Measurements from ENCODE around the gene APOD. TPM values are rescaled to one million over a fixed set of nuclear protein-coding genes. Genes with fewer than 3 reads are reported as not detected.
"Not testable (repeated sequence)": the region's sequence is repeated elsewhere in the genome, so short reads cannot be mapped to it uniquely, and the experiment has no call there.

The APOD gene
- total and polyA plus RNA-seq, 2 of the 8 experiments (the other 6 are each of a cell fraction or from before 2014, with no cell fraction given): not detected

- H3K4ac ChIP-seq (replicated peaks; ENCODE audit: insufficient read length, low read depth, low read length); H3K9ac ChIP-seq (replicated peaks in 1 of 4; ENCODE audit: extremely low read depth in 1 of 4, low read depth in 3 of 4, low read length in 3 of 4); H3K27ac ChIP-seq (ENCODE audit: low read depth, low read length); H3K36me3 ChIP-seq (ENCODE audit: control insufficient read depth in 2 of 4, insufficient read depth in 4 of 4, low read length in 3 of 4); FAIRE-seq; H2BK20ac ChIP-seq (ENCODE audit: low read length); H3K23ac ChIP-seq (ENCODE audit: insufficient read length); H3K4me2 ChIP-seq (ENCODE audit: insufficient read depth in 1 of 2, low read depth in 2 of 2, low read length in 2 of 2); H2AK5ac ChIP-seq (ENCODE audit: low read depth, low read length); CTCF ChIA-PET (ENCODE audit: partially characterized antibody); POLR2A ChIA-PET (ENCODE audit: partially characterized antibody); H4K91ac ChIP-seq (replicated peaks; ENCODE audit: insufficient read length, low read length); H2AFZ ChIP-seq (ENCODE audit: low read length); H4K20me1 ChIP-seq (replicated peaks in 1 of 2; ENCODE audit: control insufficient read depth in 1 of 2, insufficient read depth in 2 of 2, low read length in 2 of 2); H3K9me3 ChIP-seq (ENCODE audit: insufficient read depth in 2 of 2, low read depth in 1 of 2, low read length in 1 of 2); H4K5ac ChIP-seq (ENCODE audit: insufficient read length, low read depth, low read length); H3K56ac ChIP-seq (replicated peaks; ENCODE audit: insufficient read length, low read depth, low read length); H2BK120ac ChIP-seq (replicated peaks; ENCODE audit: low read depth, low read length); H3K79me1 ChIP-seq (ENCODE audit: low read depth, low read length); H3K23me2 ChIP-seq (ENCODE audit: low read depth, low read length); H3K27me3 ChIP-seq (replicated peaks in 1 of 4; ENCODE audit: control insufficient read depth in 3 of 4, extremely low read depth in 1 of 4, insufficient read depth in 3 of 4, low read length in 3 of 4); H3K4me3 ChIP-seq (ENCODE audit: extremely low read depth in 1 of 4, insufficient read depth in 2 of 4, low read depth in 3 of 4, low read length in 4 of 4); H2BK5ac ChIP-seq (ENCODE audit: low read depth, low read length); H4K8ac ChIP-seq (ENCODE audit: extremely low read depth, insufficient read depth, low read length); H3K18ac ChIP-seq (ENCODE audit: extremely low read depth, low read length); H3K79me2 ChIP-seq (ENCODE audit: control insufficient read depth in 1 of 2, insufficient read depth in 2 of 2, low read length in 2 of 2); H2BK15ac ChIP-seq (ENCODE audit: low read length); H2BK12ac ChIP-seq (ENCODE audit: low read depth, low read length); H3K14ac ChIP-seq (ENCODE audit: insufficient read length); DNase-seq (ENCODE audit: low read depth in 1 of 2, low spot score in 2 of 2); H3K4me1 ChIP-seq (replicated peaks in 1 of 4; ENCODE audit: control insufficient read depth in 3 of 4, insufficient read depth in 4 of 4, low read length in 3 of 4): not testable (repeated sequence)
- 86% methylated on average over 21 of the region's 23 CpGs; no CpG with 5 or more reads in 1 of the 2 experiments for WGBS, 2 experiments (ENCODE audit: extremely low coverage in 1 of 2, insufficient coverage in 1 of 2, insufficient read length in 1 of 2, insufficient replicate concordance in 2 of 2, low coverage in 1 of 2, low lambda C conversion rate in 2 of 2, missing lambda C conversion rate in 1 of 2)
Observed at GRCh38 chr3:195628386-195628920, 44.7 kb upstream of the APOD start.
